ENCODE data around the gene HMG20B. TPM values are rescaled to one million over a fixed set of nuclear protein-coding genes. Genes with fewer than 3 reads are reported as not detected.

The HMG20B gene
- total and polyA plus RNA-seq, 2 of the 8 experiments (the other 6 are each of a cell fraction or from before 2014, with no cell fraction given) = 42.9 to 74.2 TPM

DNA sequence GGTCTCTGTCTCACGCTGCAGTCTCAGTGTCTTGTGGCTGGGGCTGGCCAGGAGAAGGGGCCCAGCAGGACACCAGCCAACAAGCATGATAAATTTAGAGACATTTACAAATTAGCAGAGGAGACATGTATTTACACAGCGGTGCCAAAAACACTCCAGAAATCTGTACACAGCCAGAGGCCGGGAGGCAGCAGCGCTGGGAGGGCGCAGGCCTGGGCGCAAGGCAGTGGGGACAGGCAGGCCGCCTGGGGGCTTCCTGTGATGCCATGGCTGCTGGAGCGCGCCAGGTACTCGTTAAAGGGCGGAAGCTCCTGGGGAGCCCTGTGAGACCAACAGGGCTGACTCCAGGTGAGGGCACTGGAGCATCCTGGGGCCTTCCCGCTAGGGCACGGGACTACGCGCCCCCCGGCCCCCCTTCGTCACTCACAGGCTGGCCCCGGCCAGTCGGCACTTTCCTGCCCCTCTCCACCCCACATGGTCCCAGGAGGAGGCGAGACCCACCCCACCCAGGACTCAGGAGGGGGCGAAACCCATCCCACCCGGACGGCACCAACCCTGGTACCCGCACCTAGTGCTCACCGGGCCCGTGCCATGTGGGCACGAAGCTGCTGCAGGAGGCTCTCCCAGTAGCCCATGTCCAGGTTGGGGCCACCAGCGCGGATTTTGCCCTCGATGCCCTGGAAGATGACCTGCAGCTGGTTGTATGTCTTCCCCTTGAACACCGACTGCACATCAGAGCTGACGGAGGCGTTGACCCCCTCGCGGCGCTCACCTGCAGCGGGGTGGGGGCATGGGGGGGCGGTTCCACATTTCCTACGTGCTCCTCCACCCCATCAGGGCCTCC, 41.3 kb downstream of the HMG20B start (continued):
- TF ChIP-seq, protein P1, sequence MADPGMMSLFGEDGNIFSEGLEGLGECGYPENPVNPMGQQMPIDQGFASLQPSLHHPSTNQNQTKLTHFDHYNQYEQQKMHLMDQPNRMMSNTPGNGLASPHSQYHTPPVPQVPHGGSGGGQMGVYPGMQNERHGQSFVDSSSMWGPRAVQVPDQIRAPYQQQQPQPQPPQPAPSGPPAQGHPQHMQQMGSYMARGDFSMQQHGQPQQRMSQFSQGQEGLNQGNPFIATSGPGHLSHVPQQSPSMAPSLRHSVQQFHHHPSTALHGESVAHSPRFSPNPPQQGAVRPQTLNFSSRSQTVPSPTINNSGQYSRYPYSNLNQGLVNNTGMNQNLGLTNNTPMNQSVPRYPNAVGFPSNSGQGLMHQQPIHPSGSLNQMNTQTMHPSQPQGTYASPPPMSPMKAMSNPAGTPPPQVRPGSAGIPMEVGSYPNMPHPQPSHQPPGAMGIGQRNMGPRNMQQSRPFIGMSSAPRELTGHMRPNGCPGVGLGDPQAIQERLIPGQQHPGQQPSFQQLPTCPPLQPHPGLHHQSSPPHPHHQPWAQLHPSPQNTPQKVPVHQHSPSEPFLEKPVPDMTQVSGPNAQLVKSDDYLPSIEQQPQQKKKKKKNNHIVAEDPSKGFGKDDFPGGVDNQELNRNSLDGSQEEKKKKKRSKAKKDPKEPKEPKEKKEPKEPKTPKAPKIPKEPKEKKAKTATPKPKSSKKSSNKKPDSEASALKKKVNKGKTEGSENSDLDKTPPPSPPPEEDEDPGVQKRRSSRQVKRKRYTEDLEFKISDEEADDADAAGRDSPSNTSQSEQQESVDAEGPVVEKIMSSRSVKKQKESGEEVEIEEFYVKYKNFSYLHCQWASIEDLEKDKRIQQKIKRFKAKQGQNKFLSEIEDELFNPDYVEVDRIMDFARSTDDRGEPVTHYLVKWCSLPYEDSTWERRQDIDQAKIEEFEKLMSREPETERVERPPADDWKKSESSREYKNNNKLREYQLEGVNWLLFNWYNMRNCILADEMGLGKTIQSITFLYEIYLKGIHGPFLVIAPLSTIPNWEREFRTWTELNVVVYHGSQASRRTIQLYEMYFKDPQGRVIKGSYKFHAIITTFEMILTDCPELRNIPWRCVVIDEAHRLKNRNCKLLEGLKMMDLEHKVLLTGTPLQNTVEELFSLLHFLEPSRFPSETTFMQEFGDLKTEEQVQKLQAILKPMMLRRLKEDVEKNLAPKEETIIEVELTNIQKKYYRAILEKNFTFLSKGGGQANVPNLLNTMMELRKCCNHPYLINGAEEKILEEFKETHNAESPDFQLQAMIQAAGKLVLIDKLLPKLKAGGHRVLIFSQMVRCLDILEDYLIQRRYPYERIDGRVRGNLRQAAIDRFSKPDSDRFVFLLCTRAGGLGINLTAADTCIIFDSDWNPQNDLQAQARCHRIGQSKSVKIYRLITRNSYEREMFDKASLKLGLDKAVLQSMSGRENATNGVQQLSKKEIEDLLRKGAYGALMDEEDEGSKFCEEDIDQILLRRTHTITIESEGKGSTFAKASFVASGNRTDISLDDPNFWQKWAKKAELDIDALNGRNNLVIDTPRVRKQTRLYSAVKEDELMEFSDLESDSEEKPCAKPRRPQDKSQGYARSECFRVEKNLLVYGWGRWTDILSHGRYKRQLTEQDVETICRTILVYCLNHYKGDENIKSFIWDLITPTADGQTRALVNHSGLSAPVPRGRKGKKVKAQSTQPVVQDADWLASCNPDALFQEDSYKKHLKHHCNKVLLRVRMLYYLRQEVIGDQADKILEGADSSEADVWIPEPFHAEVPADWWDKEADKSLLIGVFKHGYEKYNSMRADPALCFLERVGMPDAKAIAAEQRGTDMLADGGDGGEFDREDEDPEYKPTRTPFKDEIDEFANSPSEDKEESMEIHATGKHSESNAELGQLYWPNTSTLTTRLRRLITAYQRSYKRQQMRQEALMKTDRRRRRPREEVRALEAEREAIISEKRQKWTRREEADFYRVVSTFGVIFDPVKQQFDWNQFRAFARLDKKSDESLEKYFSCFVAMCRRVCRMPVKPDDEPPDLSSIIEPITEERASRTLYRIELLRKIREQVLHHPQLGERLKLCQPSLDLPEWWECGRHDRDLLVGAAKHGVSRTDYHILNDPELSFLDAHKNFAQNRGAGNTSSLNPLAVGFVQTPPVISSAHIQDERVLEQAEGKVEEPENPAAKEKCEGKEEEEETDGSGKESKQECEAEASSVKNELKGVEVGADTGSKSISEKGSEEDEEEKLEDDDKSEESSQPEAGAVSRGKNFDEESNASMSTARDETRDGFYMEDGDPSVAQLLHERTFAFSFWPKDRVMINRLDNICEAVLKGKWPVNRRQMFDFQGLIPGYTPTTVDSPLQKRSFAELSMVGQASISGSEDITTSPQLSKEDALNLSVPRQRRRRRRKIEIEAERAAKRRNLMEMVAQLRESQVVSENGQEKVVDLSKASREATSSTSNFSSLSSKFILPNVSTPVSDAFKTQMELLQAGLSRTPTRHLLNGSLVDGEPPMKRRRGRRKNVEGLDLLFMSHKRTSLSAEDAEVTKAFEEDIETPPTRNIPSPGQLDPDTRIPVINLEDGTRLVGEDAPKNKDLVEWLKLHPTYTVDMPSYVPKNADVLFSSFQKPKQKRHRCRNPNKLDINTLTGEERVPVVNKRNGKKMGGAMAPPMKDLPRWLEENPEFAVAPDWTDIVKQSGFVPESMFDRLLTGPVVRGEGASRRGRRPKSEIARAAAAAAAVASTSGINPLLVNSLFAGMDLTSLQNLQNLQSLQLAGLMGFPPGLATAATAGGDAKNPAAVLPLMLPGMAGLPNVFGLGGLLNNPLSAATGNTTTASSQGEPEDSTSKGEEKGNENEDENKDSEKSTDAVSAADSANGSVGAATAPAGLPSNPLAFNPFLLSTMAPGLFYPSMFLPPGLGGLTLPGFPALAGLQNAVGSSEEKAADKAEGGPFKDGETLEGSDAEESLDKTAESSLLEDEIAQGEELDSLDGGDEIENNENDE (IDR thresholded peaks at IDR 0.05; ENCODE audit: insufficient replicate concordance, low read length) = no peak
- TF ChIP-seq JUND (IDR thresholded peaks at IDR 0.05; ENCODE audit: low read length) (no peak), TBP (IDR thresholded peaks at IDR 0.05; ENCODE audit: low read depth, low read length) (no peak), ASH2L (IDR thresholded peaks at IDR 0.05; ENCODE audit: low read length) (no peak), EZH2 (IDR thresholded peaks at IDR 0.05; ENCODE audit: low read depth, low read length, severe bottlenecking) (no peak), CHD2 (IDR thresholded peaks at IDR 0.05; ENCODE audit: low read length) (no peak), BRCA1 (IDR thresholded peaks at IDR 0.05; ENCODE audit: low read depth, low read length) (no peak)
